ENCODE measurements around the gene FLNA. TPM values are rescaled to one million over a fixed set of nuclear protein-coding genes. Genes with fewer than 3 reads are reported as not detected.

FLNA gene
- total RNA-seq, 1 donor from 2014 or later: 2,809 TPM

GRCh38 chrX:154409222-154409871 is 34.9 kb upstream of the FLNA start, which contains the start of gene DNASE1L1:
DNASE1L1 (minus strand) TSS chrX:154409254; CDS start chrX:154405568, 3,686 bp downstream.
- Histone ChIP-seq H3K4me1 (ENCODE audit: insufficient read depth, low read length) (peaks cover 17% of the 10 kb centered on the region), H3K36me3 (ENCODE audit: insufficient read depth, low read length) (no peaks in the 10 kb centered on the region), H4K20me1 (ENCODE audit: insufficient read depth, low read length) (no peaks in the 10 kb centered on the region), H3K79me2 (ENCODE audit: insufficient read depth, low read length) (peaks cover 15% of the 10 kb centered on the region), H3K27ac (ENCODE audit: low read depth, low read length) (peak within 1 kb of the TSS; percentile 84), H3K4me3 (ENCODE audit: insufficient read depth, low read depth, low read length) (peak within 1 kb of the TSS; percentile 69), H3K4me2 (ENCODE audit: low read length) (peak within 1 kb of the TSS; percentile 97), H3K27me3 (ENCODE audit: insufficient read depth, low read length) (no peaks in the 10 kb centered on the region), H3K9me3 (ENCODE audit: insufficient read depth, low read depth, low read length) (no peaks in the 10 kb centered on the region), H2AFZ (ENCODE audit: low read depth, low read length) (peak within 1 kb of the TSS; percentile 66), H3K9ac (ENCODE audit: low read length) (peak within 1 kb of the TSS; percentile 88)
- peak; percentile 82 for DNase-seq (ENCODE audit: low read depth)
- Mint-ChIP-seq H3K36me3 (ENCODE audit: low read depth, unreplicated experiment) (no peaks in the 10 kb centered on the region), H3K4me3 (ENCODE audit: unreplicated experiment) (peak within 1 kb of the TSS; percentile 84), H3K4me1 (ENCODE audit: low read depth, unreplicated experiment) (peaks cover 2% of the 10 kb centered on the region), H3K9me3 (ENCODE audit: unreplicated experiment) (no peaks in the 10 kb centered on the region), H3K27me3 (ENCODE audit: low read depth, unreplicated experiment) (no peaks in the 10 kb centered on the region), H3K27ac (ENCODE audit: unreplicated experiment) (peak within 1 kb of the TSS; percentile 93)
- FAIRE-seq: peak; percentile 55
- no peak for TF ChIP-seq EZH2 (IDR thresholded peaks at IDR 0.05; ENCODE audit: insufficient read depth, low read length)
- TF ChIP-seq, protein P1, sequence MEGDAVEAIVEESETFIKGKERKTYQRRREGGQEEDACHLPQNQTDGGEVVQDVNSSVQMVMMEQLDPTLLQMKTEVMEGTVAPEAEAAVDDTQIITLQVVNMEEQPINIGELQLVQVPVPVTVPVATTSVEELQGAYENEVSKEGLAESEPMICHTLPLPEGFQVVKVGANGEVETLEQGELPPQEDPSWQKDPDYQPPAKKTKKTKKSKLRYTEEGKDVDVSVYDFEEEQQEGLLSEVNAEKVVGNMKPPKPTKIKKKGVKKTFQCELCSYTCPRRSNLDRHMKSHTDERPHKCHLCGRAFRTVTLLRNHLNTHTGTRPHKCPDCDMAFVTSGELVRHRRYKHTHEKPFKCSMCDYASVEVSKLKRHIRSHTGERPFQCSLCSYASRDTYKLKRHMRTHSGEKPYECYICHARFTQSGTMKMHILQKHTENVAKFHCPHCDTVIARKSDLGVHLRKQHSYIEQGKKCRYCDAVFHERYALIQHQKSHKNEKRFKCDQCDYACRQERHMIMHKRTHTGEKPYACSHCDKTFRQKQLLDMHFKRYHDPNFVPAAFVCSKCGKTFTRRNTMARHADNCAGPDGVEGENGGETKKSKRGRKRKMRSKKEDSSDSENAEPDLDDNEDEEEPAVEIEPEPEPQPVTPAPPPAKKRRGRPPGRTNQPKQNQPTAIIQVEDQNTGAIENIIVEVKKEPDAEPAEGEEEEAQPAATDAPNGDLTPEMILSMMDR (IDR thresholded peaks at IDR 0.05; ENCODE audit: insufficient read depth, low read depth, low read length): no peak

- no peaks in the 10 kb centered on the region for H3K36me3 ChIP-seq (ENCODE audit: insufficient read depth, low read length)
- no peak for TF ChIP-seq EZH2 (IDR thresholded peaks at IDR 0.05; ENCODE audit: insufficient read depth, low read length)
- TF ChIP-seq, protein P1 (IDR thresholded peaks at IDR 0.05; ENCODE audit: insufficient read depth, low read depth, low read length): no peak
- no peaks in the 10 kb centered on the region for H3K9me3 Mint-ChIP-seq (ENCODE audit: unreplicated experiment)
- FAIRE-seq: peak; percentile 64
- H3K27ac ChIP-seq (ENCODE audit: low read depth, low read length): peak overlapping the region; percentile 84
- no peaks in the 10 kb centered on the region for H3K36me3 Mint-ChIP-seq (ENCODE audit: low read depth, unreplicated experiment)
- H3K4me3 ChIP-seq (ENCODE audit: insufficient read depth, low read depth, low read length): peak overlapping the region; percentile 69
- H3K4me2 ChIP-seq (ENCODE audit: low read length): peak overlapping the region; percentile 97
- H3K79me2 ChIP-seq (ENCODE audit: insufficient read depth, low read length): peaks cover 15% of the 10 kb centered on the region
- H3K4me3 Mint-ChIP-seq (ENCODE audit: unreplicated experiment): peak overlapping the region; percentile 84
- no peaks in the 10 kb centered on the region for H4K20me1 ChIP-seq (ENCODE audit: insufficient read depth, low read length)
- no peaks in the 10 kb centered on the region for H3K27me3 Mint-ChIP-seq (ENCODE audit: low read depth, unreplicated experiment)
- H3K9me3 ChIP-seq (ENCODE audit: insufficient read depth, low read depth, low read length): no peaks in the 10 kb centered on the region
- peaks cover 17% of the 10 kb centered on the region for H3K4me1 ChIP-seq (ENCODE audit: insufficient read depth, low read length)
- H3K4me1 Mint-ChIP-seq (ENCODE audit: low read depth, unreplicated experiment): peaks cover 2% of the 10 kb centered on the region
- peak overlapping the region; percentile 66 for H2AFZ ChIP-seq (ENCODE audit: low read depth, low read length)
- H3K27me3 ChIP-seq (ENCODE audit: insufficient read depth, low read length): no peaks in the 10 kb centered on the region
- H3K9ac ChIP-seq (ENCODE audit: low read length): peak overlapping the region; percentile 88
- H3K27ac Mint-ChIP-seq (ENCODE audit: unreplicated experiment): peak overlapping the region; percentile 77
- no peak for DNase-seq (ENCODE audit: low read depth)
Observed at GRCh38 chrX:154408659-154409221, 34.3 kb upstream of the FLNA start.

All from astrocyte (in vitro differentiated cells and primary cell).